ENCODE data around the gene PMP22. TPM values are rescaled to one million over a fixed set of nuclear protein-coding genes. Genes with fewer than 3 reads are reported as not detected.

The PMP22 gene
- total and polyA plus RNA-seq, 2 of the 13 experiments (the other 11 are each of a cell fraction or from before 2014, with no cell fraction given): 5.7 to 6.2 TPM

GRCh38 chr17:15257258-15257788, 7.8 kb downstream of the PMP22 start:
- H3K36me3 ChIP-seq (replicated peaks in 1 of 2; ENCODE audit: control insufficient read depth in 1 of 2, insufficient read depth in 2 of 2, low read length in 2 of 2): no peaks in the 10 kb centered on the region
- FAIRE-seq (peak; percentile 55), DNase-seq (ENCODE audit: low spot score) (peak; percentile 61), ATAC-seq (peak; percentile 40)
- no peak overlapping the region for H3K27ac ChIP-seq (ENCODE audit: extremely low read length, insufficient read depth, low read length)
- intact Hi-C loops (cut with micrococcal nuclease; ENCODE audit: unreplicated experiment) (no loop called here), in situ Hi-C loops (cut with HindIII; ENCODE audit: extremely low pct_ligation_motif_present, low pct_unique_long_range_greater_than_20kb) (no loop called here)
- H3K9ac ChIP-seq (ENCODE audit: insufficient read depth, low read depth, low read length): no peak overlapping the region
- no peaks in the 10 kb centered on the region for H4K20me1 ChIP-seq (ENCODE audit: insufficient read depth, low read length)
- H3K27me3 ChIP-seq (ENCODE audit: control insufficient read depth in 1 of 2, insufficient read depth in 2 of 2, low read length in 2 of 2): peaks cover 7 to 11% of the 10 kb centered on the region in 2 experiments; a peak in 3 of 5 replicates
- BruUV-seq (replicated peaks): no TSS peak
- ChIA-PET CTCF (ENCODE audit: low intra/inter-chr PET ratio, low total read pairs) (interaction anchor here (1.1 to 2.7 kb wide), 4 partner anchors 24 to 269 kb away, joined by 3 to 9 read pairs (median 7); no protein-coding TSS in a partner anchor), POLR2A (no interaction called here)
- H3K4me2 ChIP-seq (ENCODE audit: low read depth, low read length): peak overlapping the region; percentile 38
- H3K9me3 ChIP-seq (ENCODE audit: low read length): no peaks in the 10 kb centered on the region
- H3K4me3 ChIP-seq (replicated peaks in 1 of 3; ENCODE audit: insufficient read depth in 1 of 3, low read depth in 2 of 3, low read length in 3 of 3): no peak overlapping the region
- H3K79me2 ChIP-seq (ENCODE audit: insufficient read depth, low read length): no peaks in the 10 kb centered on the region
- peak overlapping the region; percentile 18 for H2AFZ ChIP-seq (ENCODE audit: low read length)
- peaks cover 39% of the 10 kb centered on the region for H3K4me1 ChIP-seq (ENCODE audit: insufficient read depth, low read length)
- WGBS (ENCODE audit: low lambda C conversion rate): 41% methylated on average over 10 of the region's 17 CpGs
- TF ChIP-seq CTCF (CRISPR knock-in tag; IDR thresholded peaks at IDR 0.05): peak; percentile 85
- 0 out of 2 replicates have a peak, but pooled peaks have one; percentile 17 for TF ChIP-seq PPARG (CRISPR knock-in tag; conservative IDR thresholded peaks at IDR 0.05)
- TF ChIP-seq, protein P1, sequence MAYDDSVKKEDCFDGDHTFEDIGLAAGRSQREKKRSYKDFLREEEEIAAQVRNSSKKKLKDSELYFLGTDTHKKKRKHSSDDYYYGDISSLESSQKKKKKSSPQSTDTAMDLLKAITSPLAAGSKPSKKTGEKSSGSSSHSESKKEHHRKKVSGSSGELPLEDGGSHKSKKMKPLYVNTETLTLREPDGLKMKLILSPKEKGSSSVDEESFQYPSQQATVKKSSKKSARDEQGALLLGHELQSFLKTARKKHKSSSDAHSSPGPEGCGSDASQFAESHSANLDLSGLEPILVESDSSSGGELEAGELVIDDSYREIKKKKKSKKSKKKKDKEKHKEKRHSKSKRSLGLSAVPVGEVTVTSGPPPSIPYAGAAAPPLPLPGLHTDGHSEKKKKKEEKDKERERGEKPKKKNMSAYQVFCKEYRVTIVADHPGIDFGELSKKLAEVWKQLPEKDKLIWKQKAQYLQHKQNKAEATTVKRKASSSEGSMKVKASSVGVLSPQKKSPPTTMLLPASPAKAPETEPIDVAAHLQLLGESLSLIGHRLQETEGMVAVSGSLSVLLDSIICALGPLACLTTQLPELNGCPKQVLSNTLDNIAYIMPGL (CRISPR knock-in tag; IDR thresholded peaks at IDR 0.05; ENCODE audit: borderline replicate concordance in 1 of 2, low read depth in 1 of 2): peak; percentile 34 to 65; a peak in 2 of 4 replicates
- TF ChIP-seq PRPF4 (IDR thresholded peaks at IDR 0.05; ENCODE audit: low read depth, low read length, poor library complexity, severe bottlenecking): no peak
- TF ChIP-seq, protein P2, sequence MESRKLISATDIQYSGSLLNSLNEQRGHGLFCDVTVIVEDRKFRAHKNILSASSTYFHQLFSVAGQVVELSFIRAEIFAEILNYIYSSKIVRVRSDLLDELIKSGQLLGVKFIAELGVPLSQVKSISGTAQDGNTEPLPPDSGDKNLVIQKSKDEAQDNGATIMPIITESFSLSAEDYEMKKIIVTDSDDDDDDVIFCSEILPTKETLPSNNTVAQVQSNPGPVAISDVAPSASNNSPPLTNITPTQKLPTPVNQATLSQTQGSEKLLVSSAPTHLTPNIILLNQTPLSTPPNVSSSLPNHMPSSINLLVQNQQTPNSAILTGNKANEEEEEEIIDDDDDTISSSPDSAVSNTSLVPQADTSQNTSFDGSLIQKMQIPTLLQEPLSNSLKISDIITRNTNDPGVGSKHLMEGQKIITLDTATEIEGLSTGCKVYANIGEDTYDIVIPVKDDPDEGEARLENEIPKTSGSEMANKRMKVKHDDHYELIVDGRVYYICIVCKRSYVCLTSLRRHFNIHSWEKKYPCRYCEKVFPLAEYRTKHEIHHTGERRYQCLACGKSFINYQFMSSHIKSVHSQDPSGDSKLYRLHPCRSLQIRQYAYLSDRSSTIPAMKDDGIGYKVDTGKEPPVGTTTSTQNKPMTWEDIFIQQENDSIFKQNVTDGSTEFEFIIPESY (CRISPR knock-in tag; IDR thresholded peaks at IDR 0.05): peak; percentile 96
- 0 out of 2 replicates have a peak, but pooled peaks have one; percentile 15 for TF ChIP-seq THAP11 (CRISPR knock-in tag; IDR thresholded peaks at IDR 0.05)
- peak; percentile 23; the same call in 1 of the 2 replicates for TF ChIP-seq HIC2 (CRISPR knock-in tag; IDR thresholded peaks at IDR 0.05; ENCODE audit: low read depth)
- TF ChIP-seq HDAC2 (CRISPR knock-in tag; IDR thresholded peaks at IDR 0.05): peak; percentile 45; the same call in 1 of the 2 replicates
- TF ChIP-seq CBFB (CRISPR knock-in tag; IDR thresholded peaks at IDR 0.05): 0 out of 2 replicates have a peak, but pooled peaks have one; percentile 17
- 0 out of 2 replicates have a peak, but pooled peaks have one; percentile 34 for TF ChIP-seq ZNF800 (CRISPR knock-in tag; IDR thresholded peaks at IDR 0.05)
- TF ChIP-seq ZGPAT (CRISPR knock-in tag; IDR thresholded peaks at IDR 0.05): peak; percentile 55; the same call in 1 of the 2 replicates

Measured in HepG2 (cell line).